ENCODE results near the gene COX5B. TPM values are rescaled to one million over a fixed set of nuclear protein-coding genes. Genes with fewer than 3 reads are reported as not detected.

The COX5B gene
- total RNA-seq, 1 donor from 2014 or later: 1,390 TPM

GRCh38 chr2:97651114-97651513 lies 5.3 kb downstream of the COX5B start:
- DNase-seq (no peak), ATAC-seq (no peak)
- intact Hi-C loops (cut with micrococcal nuclease): no loop called here

- intact Hi-C loops (cut with micrococcal nuclease): no loop called here
- DNase-seq: no peak
- no peak for ATAC-seq
These were observed 7.6 kb downstream of the COX5B start for GRCh38 chr2:97653473-97653872.

- intact Hi-C loops (cut with micrococcal nuclease): no loop called here
- ATAC-seq (no peak), DNase-seq (no peak)
These were observed 8.0 kb downstream of the COX5B start for GRCh38 chr2:97653874-97654273.

- intact Hi-C loops (cut with micrococcal nuclease): no loop called here
- no peak for ATAC-seq
- DNase-seq: no peak
These were observed 8.4 kb downstream of the COX5B start for GRCh38 chr2:97654309-97654708.

GRCh38 chr2:97654791-97655190 lies 8.9 kb downstream of the COX5B start:
- ATAC-seq: no peak
- DNase-seq: no peak
- intact Hi-C loops (cut with micrococcal nuclease): no loop called here

GRCh38 chr2:97656129-97656755 lies 10.4 kb downstream of the COX5B start:
- DNase-seq: no peak
- intact Hi-C loops (cut with micrococcal nuclease): no loop called here
- ATAC-seq: no peak

GRCh38 chr2:97656905-97657587 lies 11.2 kb downstream of the COX5B start:
- ATAC-seq: no peak
- no peak for DNase-seq
- intact Hi-C loops (cut with micrococcal nuclease): no loop called here

- no peak for ATAC-seq
- no peak for DNase-seq
- intact Hi-C loops (cut with micrococcal nuclease): no loop called here
These were observed 12.3 kb downstream of the COX5B start for GRCh38 chr2:97657986-97658690.

- intact Hi-C loops (cut with micrococcal nuclease): no loop called here
- ATAC-seq (no peak), DNase-seq (no peak)
These were observed 12.9 kb downstream of the COX5B start for GRCh38 chr2:97658691-97659157.

- DNase-seq: no peak
- no peak for ATAC-seq
- intact Hi-C loops (cut with micrococcal nuclease): no loop called here
These were observed 13.6 kb downstream of the COX5B start for GRCh38 chr2:97659256-97660043.

GRCh38 chr2:97660044-97660774 lies 14.3 kb downstream of the COX5B start:
- DNase-seq (no peak), ATAC-seq (no peak)
- intact Hi-C loops (cut with micrococcal nuclease): no loop called here

- ATAC-seq (no peak), DNase-seq (no peak)
- intact Hi-C loops (cut with micrococcal nuclease): no loop called here
These were observed 15.0 kb downstream of the COX5B start for GRCh38 chr2:97660775-97661389.

GRCh38 chr2:97661927-97662326 lies 16.1 kb downstream of the COX5B start:
- no peak for DNase-seq
- intact Hi-C loops (cut with micrococcal nuclease): no loop called here

GRCh38 chr2:97662386-97662894 lies 16.6 kb downstream of the COX5B start:
- intact Hi-C loops (cut with micrococcal nuclease): no loop called here
- no peak for DNase-seq

More at GRCh38 chr2:97661927-97662326, 16.1 kb downstream of the COX5B start:
- no peak for ATAC-seq

GRCh38 chr2:97662895-97663625 lies 17.2 kb downstream of the COX5B start:
- intact Hi-C loops (cut with micrococcal nuclease): no loop called here
- peak; percentile 55 for ATAC-seq

More at GRCh38 chr2:97662386-97662894, 16.6 kb downstream of the COX5B start:
- ATAC-seq: no peak

GRCh38 chr2:97663626-97663961 lies 17.7 kb downstream of the COX5B start:
- no peak for ATAC-seq
- no peak for DNase-seq
- intact Hi-C loops (cut with micrococcal nuclease): no loop called here

More at GRCh38 chr2:97662895-97663625, 17.2 kb downstream of the COX5B start:
- peak; percentile 86 for DNase-seq

- peak; percentile 98 for DNase-seq
- ATAC-seq: peak; percentile 94
- intact Hi-C loops (cut with micrococcal nuclease): no loop called here
These were observed 18.2 kb downstream of the COX5B start, which contains the start of gene ACTR1B for GRCh38 chr2:97663962-97664635. TSS of gene ACTR1B (minus strand) at chr2:97664044. CDS start at chr2:97663890, 154 bp downstream.

Measured in left ventricle myocardium superior (tissue), 1 donor.